Activated naive CD8-positive, alpha-beta T cell (primary cell): ENCODE data around the gene CALCOCO2.
"Not testable (repeated sequence)": the region's sequence is repeated elsewhere in the genome, so short reads cannot be mapped to it uniquely, and the experiment has no call there.

Source experiments
- H3K27ac Mint-ChIP-seq: one replicate; pipeline ENCODE4 v1.8.0; 2021; ENCODE audit warnings: mixed read lengths
- H3K27me3 Mint-ChIP-seq: one replicate; pipeline ENCODE4 v1.8.0; 2021; ENCODE audit warnings: mixed read lengths
- H3K36me3 Mint-ChIP-seq: one replicate; pipeline ENCODE4 v1.8.0; 2021; ENCODE audit warnings: mixed read lengths
- H3K4me1 Mint-ChIP-seq: one replicate; pipeline ENCODE4 v1.8.0; 2021; ENCODE audit warnings: low read depth, mixed read lengths
- H3K4me3 Mint-ChIP-seq: one replicate; pipeline ENCODE4 v1.8.0; 2021; ENCODE audit warnings: mild to moderate bottlenecking, mixed read lengths
- H3K9me3 Mint-ChIP-seq: one replicate; pipeline ENCODE4 v1.8.0; 2021; ENCODE audit warnings: low read depth, mixed read lengths

The CALCOCO2 gene, protein sequence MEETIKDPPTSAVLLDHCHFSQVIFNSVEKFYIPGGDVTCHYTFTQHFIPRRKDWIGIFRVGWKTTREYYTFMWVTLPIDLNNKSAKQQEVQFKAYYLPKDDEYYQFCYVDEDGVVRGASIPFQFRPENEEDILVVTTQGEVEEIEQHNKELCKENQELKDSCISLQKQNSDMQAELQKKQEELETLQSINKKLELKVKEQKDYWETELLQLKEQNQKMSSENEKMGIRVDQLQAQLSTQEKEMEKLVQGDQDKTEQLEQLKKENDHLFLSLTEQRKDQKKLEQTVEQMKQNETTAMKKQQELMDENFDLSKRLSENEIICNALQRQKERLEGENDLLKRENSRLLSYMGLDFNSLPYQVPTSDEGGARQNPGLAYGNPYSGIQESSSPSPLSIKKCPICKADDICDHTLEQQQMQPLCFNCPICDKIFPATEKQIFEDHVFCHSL

DNA sequence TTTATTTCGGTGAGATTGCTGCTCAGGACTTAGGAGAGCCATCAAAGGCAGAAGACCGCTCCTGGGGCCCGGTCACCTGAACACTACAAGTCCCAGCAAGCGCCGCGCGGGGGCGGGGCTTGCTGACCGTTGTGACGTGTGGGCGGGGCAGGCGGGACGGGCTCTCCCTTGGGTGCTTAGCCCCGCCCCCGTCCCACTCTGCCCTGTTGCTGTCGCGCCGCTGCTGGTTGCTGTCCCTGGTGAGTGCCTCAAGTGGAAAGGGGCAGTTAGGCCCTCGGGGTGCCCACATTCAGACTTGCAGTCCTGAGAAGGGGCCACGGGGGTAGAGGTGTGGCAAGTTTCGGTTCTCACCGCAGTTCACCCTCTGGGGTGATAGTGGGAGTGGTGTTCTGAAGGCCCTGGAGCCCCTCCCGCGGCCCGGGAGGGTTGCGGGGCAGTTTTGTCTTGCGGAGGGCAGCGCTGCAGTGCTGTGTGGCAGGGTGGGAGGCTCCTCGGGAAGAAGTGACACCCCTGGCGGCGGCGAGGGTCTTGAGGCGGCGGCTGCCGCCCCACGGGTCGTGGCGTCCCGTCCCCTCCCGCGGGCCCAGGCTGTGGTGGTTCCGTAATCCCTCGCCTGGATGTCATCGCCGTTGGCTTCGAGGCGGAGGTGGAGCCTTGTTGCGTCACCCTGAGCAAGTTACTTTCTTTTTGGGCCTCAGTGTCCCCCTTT lies at the start of gene CALCOCO2:
Gene CALCOCO2 (plus strand): TSS at position 196 of the 709 bp plus-strand sequence. CDS start 10,673 bp downstream, outside the sequence.
- peak within 1 kb of the TSS; percentile 93 for H3K4me3 Mint-ChIP-seq
- H3K9me3 Mint-ChIP-seq, result no peaks in the 10 kb centered on the region
- H3K4me1 Mint-ChIP-seq, result peaks cover 42% of the 10 kb centered on the region
- no peaks in the 10 kb centered on the region for H3K27me3 Mint-ChIP-seq
- H3K27ac Mint-ChIP-seq, result peak within 1 kb of the TSS; percentile 73
- peaks cover under 1% of the 10 kb centered on the region for H3K36me3 Mint-ChIP-seq

DNA sequence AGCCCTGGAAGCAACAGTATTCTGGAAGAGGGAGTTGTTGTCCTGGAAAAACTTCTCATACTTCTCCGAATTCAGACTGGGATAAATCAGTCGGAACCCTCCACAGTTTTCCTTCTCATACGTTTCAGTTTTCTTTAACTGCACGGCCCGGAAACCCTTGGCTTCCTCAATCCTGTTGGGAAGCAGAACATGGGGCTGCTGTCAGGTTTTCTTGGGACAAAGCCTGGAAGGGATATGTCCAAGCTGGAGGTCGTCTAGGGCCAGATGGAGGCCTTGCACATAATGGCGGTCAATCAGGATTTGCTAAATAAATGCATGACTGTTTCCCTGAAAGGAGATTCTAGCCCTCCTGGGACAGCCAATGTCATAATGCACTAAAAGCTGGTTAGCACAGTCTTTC lies 43.0 kb upstream of the CALCOCO2 start:
- peaks cover 6% of the 10 kb centered on the region for H3K4me1 Mint-ChIP-seq
- no peaks in the 10 kb centered on the region for H3K9me3 Mint-ChIP-seq
- no peak overlapping the region for H3K27ac Mint-ChIP-seq
- H3K27me3 Mint-ChIP-seq, result peaks cover 17% of the 10 kb centered on the region
- no peaks in the 10 kb centered on the region for H3K36me3 Mint-ChIP-seq
- no peak overlapping the region for H3K4me3 Mint-ChIP-seq

DNA sequence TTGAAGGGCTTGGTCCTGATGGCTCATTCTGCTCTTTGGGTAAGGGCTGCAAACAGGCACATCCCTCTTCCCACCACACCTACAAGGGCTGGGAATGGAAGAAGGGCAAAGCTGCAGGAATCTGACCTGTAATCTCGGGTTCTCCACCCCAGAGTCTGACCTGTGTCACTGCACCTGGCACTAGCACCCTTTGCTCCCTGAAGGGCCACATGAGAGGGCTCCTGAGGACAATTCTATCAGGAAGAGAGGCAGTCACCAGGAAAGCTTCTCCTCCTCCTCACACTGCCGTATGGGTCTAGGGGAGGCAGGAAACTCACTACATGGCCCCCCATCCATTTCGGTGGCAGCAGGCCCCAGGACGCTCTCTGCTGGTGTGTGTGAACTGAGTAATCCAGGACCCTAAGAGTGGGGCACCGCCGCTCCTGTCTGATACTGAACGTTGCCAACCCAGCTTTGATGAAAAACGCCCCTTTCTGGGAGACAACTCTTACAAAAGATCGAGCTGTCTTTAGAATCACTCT lies 40.2 kb upstream of the CALCOCO2 start:
- Mint-ChIP-seq H3K9me3 (no peaks in the 10 kb centered on the region), H3K4me1 (peaks cover 6% of the 10 kb centered on the region), H3K27ac (no peak overlapping the region), H3K4me3 (no peak overlapping the region), H3K27me3 (peaks cover 25% of the 10 kb centered on the region), H3K36me3 (no peaks in the 10 kb centered on the region)

DNA sequence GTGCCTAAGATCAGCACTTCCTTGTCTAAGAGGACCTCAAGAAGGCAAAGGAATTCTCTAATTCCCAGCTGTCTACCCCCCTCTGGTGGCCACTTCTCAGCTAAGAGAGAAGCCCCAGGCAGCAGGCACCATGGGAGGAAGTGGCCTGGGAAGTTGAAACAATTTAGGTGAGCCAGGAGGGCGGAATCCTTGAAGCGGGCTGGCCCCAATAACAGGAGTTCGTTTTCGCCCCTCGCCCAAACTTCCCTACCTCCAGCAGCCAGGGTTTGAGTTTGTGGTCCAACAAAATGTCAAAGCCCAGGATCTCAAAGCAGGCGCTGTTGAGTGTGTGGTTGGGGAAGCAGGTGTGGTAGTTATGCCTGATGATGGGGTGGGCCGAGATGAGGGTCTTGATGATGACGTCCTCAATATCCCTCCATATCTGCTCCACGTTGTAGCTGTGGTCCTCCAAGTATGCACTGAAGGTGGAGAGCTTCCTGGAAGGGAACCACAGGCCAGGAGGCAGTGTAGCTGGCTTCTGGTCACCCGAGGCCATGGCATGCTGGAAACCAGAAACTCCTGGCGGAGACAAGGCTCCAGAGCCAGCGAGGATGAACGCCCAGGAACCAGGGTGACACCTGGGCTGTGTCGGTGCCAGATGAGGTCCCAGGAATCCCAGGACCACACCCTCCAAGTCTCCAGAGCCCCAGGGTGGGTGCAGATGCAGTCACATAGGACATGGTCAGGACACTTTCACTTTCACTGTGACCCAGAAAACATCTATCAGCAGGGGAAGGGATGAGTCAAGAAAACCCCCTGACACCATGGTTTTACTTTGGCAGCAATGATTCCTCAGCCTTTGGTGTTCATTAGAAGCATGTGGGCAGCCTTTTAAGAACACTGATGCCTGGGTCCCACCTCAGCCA lies 39.5 kb upstream of the CALCOCO2 start:
- Mint-ChIP-seq H3K36me3 (no peaks in the 10 kb centered on the region), H3K27me3 (peaks cover 27% of the 10 kb centered on the region), H3K4me3 (no peak overlapping the region), H3K27ac (no peak overlapping the region), H3K9me3 (no peaks in the 10 kb centered on the region), H3K4me1 (peaks cover 6% of the 10 kb centered on the region)

DNA sequence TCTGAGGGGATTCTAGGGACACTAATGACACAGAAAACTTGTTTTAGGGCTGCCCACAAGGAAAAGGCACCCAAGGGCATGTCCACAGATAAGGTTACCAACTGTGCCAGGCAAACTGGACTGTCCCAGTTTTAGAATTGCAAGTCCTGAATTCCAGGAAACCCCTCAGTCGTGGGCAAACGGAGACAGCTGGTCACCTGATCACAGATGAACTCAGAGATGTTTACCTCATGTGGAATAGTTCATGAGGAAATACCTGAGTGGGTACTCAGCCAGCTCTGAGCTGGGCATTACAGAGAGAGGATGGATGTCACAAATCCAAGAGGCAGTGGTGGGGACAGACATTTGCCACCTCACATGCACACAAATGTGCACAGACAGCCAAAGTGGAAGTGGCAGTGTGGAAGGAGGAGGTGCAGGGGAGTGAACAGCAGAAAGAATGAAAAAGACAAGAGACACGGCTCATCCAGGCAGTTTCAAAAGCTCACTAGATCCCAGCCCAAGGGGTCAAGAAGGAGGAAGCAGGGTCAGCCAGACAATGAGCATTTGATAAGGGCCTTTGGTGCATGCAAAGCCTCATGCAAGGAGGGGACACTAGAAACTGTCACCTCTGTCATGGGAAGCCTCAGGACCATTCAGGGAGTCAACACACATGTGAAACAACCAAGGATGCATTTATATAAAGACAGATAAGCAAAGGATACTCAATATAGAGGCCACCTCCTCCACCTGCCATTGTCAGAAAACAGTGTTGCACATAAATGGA lies 38.6 kb upstream of the CALCOCO2 start:
- H3K4me3 Mint-ChIP-seq, result no peak overlapping the region
- peak overlapping the region; percentile 73 for H3K27ac Mint-ChIP-seq
- H3K36me3 Mint-ChIP-seq, result no peaks in the 10 kb centered on the region
- H3K9me3 Mint-ChIP-seq, result no peaks in the 10 kb centered on the region
- H3K4me1 Mint-ChIP-seq, result peaks cover 6% of the 10 kb centered on the region
- peaks cover 30% of the 10 kb centered on the region for H3K27me3 Mint-ChIP-seq

DNA sequence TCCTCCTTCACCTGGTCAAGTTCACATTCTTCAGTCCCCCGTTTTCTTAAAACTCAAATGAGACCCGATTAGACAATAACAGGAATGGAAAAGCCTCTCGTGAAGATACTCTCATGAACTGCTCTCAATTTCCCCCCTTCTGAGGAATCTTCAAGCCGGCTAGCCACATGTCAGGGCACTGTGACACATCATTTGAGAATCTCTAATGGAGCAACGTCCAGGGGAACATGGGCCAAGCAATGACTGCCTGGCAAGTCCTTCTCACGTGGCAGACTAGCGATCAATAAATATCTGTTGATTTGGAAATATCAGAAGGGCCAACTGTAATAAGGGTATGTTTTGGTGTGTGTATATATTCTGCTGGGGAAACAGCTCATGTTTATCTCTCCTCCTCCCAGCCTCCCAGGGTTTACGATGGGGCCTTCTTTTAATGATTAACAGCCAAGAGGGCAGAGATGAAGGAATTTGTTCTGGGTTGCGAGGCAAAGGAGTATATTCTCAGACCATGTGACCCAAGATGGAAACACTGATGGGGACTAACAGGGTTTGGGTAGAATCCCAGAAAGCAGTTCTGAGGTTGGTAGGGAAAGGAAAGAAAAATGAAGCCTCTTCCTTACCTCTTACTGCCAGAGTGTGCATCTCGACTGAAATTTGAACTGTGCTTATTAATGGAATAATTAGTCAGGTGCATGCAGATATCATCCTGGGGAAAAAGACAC lies 35.2 kb upstream of the CALCOCO2 start:
- H3K4me1 Mint-ChIP-seq, result peaks cover 6% of the 10 kb centered on the region
- peaks cover 28% of the 10 kb centered on the region for H3K27me3 Mint-ChIP-seq
- no peaks in the 10 kb centered on the region for H3K9me3 Mint-ChIP-seq
- H3K36me3 Mint-ChIP-seq, result no peaks in the 10 kb centered on the region
- H3K4me3 Mint-ChIP-seq, result no peak overlapping the region
- no peak overlapping the region for H3K27ac Mint-ChIP-seq

DNA sequence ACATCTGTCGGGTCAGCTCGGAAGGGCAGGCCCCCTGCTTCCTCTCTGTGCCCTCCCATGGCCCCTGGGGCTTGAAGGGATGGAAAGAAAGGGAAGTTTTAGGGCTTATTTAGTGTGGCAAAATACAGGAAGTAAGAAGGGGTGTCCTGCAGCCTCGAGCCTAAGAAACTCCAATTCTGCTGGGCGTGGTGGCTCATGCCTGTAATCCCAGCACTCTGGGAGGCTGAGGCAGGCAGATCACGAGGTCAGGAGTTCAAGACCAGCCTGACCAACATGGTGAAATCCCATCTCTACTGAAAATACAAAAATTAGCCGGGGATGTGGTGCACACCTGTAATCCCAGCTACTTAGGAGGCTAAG lies 34.7 kb upstream of the CALCOCO2 start:
- H3K4me3 Mint-ChIP-seq, H3K36me3 Mint-ChIP-seq, H3K9me3 Mint-ChIP-seq, H3K4me1 Mint-ChIP-seq, H3K27ac Mint-ChIP-seq: not testable (repeated sequence)
- peaks cover 27% of the 10 kb centered on the region for H3K27me3 Mint-ChIP-seq

DNA sequence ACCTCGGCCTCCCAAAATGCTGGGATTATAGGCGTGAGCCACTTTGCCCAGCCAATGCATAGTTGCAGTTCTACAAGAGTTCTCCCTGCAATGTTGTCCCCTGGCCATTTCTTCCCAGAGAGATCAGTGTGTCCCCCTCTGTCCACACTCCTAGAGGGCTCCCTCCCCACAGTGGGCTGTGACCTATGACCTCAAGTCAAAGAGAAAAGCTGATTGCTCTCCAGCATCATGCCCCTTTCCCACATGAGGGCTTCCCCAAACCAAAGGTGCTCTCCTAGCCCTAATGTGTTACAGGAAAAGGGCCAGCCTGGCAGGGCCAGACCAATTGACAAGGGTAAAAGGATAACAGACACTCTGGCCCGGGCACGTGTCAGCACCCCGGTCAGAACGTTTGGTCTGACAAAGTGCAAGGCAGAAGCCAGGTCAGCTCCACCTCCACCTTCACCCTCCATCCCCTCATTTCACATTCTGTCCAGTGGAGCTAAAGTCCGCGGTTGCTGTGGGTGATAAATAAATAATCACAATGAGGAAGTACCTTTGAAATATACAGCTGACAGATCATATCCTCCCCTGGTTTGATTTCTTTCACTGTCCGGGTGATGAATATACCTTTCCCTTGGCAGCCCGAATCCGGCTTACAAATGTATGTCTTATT lies 31.6 kb upstream of the CALCOCO2 start:
- no peak overlapping the region for H3K4me3 Mint-ChIP-seq
- H3K9me3 Mint-ChIP-seq, result no peaks in the 10 kb centered on the region

DNA sequence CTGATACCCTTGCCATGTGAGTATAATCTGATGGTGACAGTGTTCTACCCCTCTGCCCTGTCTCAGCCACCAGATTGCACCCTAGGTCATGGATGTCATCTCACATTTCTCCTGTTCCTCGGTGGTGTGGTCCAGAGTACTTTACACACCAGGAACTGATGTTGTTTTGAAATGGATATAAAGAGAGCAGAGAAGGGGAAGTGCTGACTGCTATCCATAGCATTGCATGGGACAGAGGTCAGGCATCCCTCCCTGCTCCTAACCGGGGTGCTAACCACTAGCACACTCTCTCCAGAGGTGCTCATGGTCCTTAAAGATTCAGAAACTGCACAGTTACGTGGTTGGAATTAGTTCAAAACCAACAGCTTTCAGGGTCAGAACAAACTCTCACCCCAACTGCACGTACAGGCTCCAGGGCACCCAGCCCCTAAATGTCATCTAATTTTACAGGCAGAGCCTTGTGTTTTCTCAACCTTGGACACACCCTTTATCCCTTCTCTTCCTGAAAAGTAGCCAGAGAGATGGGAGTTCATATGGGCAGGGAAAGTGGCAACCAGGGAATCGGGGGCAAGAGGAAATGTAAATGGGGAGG lies 30.1 kb upstream of the CALCOCO2 start:
- H3K4me1 Mint-ChIP-seq, result no peaks in the 10 kb centered on the region
- H3K27ac Mint-ChIP-seq, result no peak overlapping the region
- H3K36me3 Mint-ChIP-seq, result no peaks in the 10 kb centered on the region
- no peak overlapping the region for H3K4me3 Mint-ChIP-seq
- peaks cover 14% of the 10 kb centered on the region for H3K27me3 Mint-ChIP-seq
- no peaks in the 10 kb centered on the region for H3K9me3 Mint-ChIP-seq

More for the DNA sequence above, 31.6 kb upstream of the CALCOCO2 start:
- Mint-ChIP-seq H3K27ac (no peak overlapping the region), H3K36me3 (no peaks in the 10 kb centered on the region), H3K4me1 (no peaks in the 10 kb centered on the region), H3K27me3 (peaks cover 16% of the 10 kb centered on the region)

DNA sequence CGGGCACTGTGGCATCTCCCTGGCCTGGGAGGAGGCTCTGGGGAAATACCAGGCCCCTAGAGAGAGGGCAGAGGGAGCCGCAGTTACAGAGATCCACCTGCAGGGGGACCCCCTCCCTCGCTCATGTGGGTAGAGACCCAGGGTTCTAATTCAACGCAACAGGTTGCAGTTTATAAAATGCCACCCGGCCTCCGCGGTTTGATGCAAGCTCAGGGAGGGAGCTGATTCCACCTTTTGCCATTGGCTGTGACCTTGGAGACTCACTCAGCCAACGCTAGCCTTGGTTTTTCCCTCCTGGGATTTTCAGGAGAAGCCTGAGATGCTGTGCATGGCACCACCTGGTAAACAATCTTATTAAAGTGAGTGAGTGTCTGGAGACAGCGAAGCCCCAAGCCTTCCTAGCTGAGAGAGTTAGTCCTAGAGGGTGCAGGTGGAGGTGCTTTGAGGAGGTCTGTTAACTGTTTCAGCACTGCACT lies 25.9 kb upstream of the CALCOCO2 start:
- no peaks in the 10 kb centered on the region for H3K9me3 Mint-ChIP-seq
- H3K27me3 Mint-ChIP-seq, result peaks cover 5% of the 10 kb centered on the region
- no peaks in the 10 kb centered on the region for H3K4me1 Mint-ChIP-seq
- no peaks in the 10 kb centered on the region for H3K36me3 Mint-ChIP-seq
- H3K27ac Mint-ChIP-seq, result no peak overlapping the region
- H3K4me3 Mint-ChIP-seq, result no peak overlapping the region

DNA sequence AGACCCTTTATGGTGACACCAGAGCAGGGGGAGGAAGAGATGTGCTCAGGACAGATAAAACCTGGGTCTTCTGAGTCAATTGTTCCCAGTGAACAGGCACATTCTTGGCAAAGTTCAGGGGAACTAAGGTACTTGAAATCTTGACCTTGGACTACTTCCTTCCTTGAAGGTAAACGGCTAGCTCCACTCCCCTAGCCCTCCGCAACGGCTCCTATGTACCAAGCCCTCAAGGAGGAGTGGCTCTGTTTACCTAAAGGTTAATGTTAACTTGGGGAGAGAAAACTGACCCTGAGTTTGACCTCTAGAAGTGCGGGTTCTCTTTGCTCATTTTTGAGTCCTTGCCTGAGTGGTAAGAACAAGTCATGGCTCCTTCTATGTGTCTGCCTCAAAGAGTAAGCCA lies 21.7 kb upstream of the CALCOCO2 start:
- H3K27me3 Mint-ChIP-seq, result peaks cover 6% of the 10 kb centered on the region
- no peak overlapping the region for H3K4me3 Mint-ChIP-seq
- H3K36me3 Mint-ChIP-seq, result no peaks in the 10 kb centered on the region
- no peaks in the 10 kb centered on the region for H3K4me1 Mint-ChIP-seq
- H3K9me3 Mint-ChIP-seq, result no peaks in the 10 kb centered on the region
- H3K27ac Mint-ChIP-seq, result no peak overlapping the region

DNA sequence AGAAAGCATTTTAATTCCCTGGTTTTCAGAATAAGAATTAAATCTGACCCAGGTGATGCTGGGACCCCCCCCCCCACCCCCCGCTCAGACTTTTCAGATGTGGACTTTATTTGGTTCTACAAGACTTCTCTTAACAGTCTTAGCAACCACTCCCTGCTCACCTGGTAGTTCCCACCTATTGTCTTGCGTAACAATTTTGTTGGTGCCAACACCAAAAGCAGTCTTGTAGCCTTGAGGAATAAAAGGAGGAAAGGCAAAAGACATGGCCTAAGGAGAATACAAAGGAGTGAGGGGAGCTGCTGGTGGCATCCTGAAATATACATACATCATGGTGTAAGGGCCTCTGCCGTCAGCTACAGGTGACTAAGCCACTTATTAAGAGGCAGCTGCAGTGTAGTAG lies 18.8 kb upstream of the CALCOCO2 start:
- H3K27me3 Mint-ChIP-seq, result peaks cover 15% of the 10 kb centered on the region
- H3K4me3 Mint-ChIP-seq, result no peak overlapping the region
- H3K36me3 Mint-ChIP-seq, result no peaks in the 10 kb centered on the region
- H3K27ac Mint-ChIP-seq, result no peak overlapping the region
- peaks cover 13% of the 10 kb centered on the region for H3K4me1 Mint-ChIP-seq
- H3K9me3 Mint-ChIP-seq, result no peaks in the 10 kb centered on the region

DNA sequence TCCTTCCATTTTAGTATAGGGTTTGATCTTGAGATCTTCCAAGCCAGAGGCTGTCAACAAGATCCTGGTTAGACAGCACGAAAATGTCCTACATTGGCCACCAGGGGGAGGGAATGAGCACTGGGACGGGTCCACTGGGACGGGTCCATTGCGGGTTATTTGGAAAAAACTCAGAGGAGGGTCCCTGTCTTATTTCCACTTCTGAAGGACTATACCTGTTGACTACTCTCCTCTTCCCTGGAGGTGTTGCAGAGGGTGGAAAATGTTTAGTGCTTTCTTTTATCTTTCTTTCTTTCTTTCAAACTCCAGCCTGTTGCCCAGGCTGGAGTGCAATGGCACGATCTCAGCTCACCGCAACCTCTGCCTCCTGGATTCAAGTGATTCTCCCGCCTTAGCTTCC lies 16.3 kb upstream of the CALCOCO2 start:
- Mint-ChIP-seq H3K36me3 (no peaks in the 10 kb centered on the region), H3K27me3 (peaks cover 21% of the 10 kb centered on the region), H3K9me3 (no peaks in the 10 kb centered on the region), H3K4me3 (no peak overlapping the region), H3K27ac (no peak overlapping the region), H3K4me1 (peaks cover 20% of the 10 kb centered on the region)
